RWPE2 (cell line): ENCODE measurements around the gene LRRC9.

Experiments
- ATAC-seq: fragments of 200-7000 bp; cut with Tn5 transposase; 3 replicates; pipeline ENCODE4 v1.9.1; 2021; ENCODE audit warnings: low read depth
- DNase-seq: peaks from one replicate; pipeline ENCODE4 v3.0.0-alpha.2; 2020; ENCODE audit warnings: low spot score
- H3K27ac ChIP-seq: fragments of 450-650 bp; 2 replicates; pipeline ENCODE4 v1.5.1; 2017; ENCODE audit warnings: mild to moderate bottlenecking; ENCODE audit not compliant: poor library complexity, severe bottlenecking
- H3K27me3 ChIP-seq: fragments of 250-450 bp; sonication (Bioruptor Pico); 2 replicates; pipeline ENCODE4 v1.5.1; 2021; ENCODE audit warnings: mild to moderate bottlenecking, moderate library complexity; ENCODE audit not compliant: insufficient read depth, poor library complexity, severe bottlenecking
- H3K36me3 ChIP-seq: fragments of 250-450 bp; sonication (Bioruptor Pico); 2 replicates; pipeline ENCODE4 v1.5.1; 2020; ENCODE audit warnings: low read depth, mild to moderate bottlenecking, moderate library complexity
- H3K4me1 ChIP-seq: fragments of 250-450 bp; sonication (Bioruptor Pico); 2 replicates; pipeline ENCODE4 v1.5.1; 2021; ENCODE audit warnings: mild to moderate bottlenecking, moderate library complexity; ENCODE audit not compliant: insufficient read depth, poor library complexity, severe bottlenecking
- H3K4me3 ChIP-seq: fragments of 250-450 bp; sonication (Bioruptor Pico); 2 replicates; pipeline ENCODE4 v1.5.1; 2021; ENCODE audit warnings: mild to moderate bottlenecking, moderate library complexity; ENCODE audit not compliant: severe bottlenecking
- H3K9me3 ChIP-seq: fragments of 250-450 bp; sonication (Bioruptor Pico); 2 replicates; pipeline ENCODE4 v1.5.1; 2021; ENCODE audit warnings: mild to moderate bottlenecking, moderate library complexity; ENCODE audit not compliant: severe bottlenecking
- CTCF ChIP-seq: fragments of 450-650 bp; IDR thresholded peaks from one replicate; pipeline ENCODE4 v1.5.1; 2017; ENCODE audit warnings: mild to moderate bottlenecking, moderate library complexity; ENCODE audit not compliant: poor library complexity, severe bottlenecking

The LRRC9 gene

GRCh38 chr14:59905188-59905587 is 14.8 kb upstream of the LRRC9 start:
- ATAC-seq (no peak), DNase-seq (no peak)
- Histone ChIP-seq H3K27me3 (peaks cover 8% of the 10 kb centered on the region), H3K9me3 (no peaks in the 10 kb centered on the region), H3K4me3 (no peak overlapping the region), H3K36me3 (no peaks in the 10 kb centered on the region), H3K4me1 (no peaks in the 10 kb centered on the region), H3K27ac (no peak overlapping the region)
- no peak for TF ChIP-seq CTCF

- Histone ChIP-seq H3K36me3 (no peaks in the 10 kb centered on the region), H3K4me3 (no peak overlapping the region), H3K4me1 (no peaks in the 10 kb centered on the region), H3K9me3 (no peaks in the 10 kb centered on the region), H3K27ac (no peak overlapping the region), H3K27me3 (peaks cover 16% of the 10 kb centered on the region)
- no peak for DNase-seq
- no peak for TF ChIP-seq CTCF
- ATAC-seq = no peak
These were observed 7.5 kb upstream of the LRRC9 start for GRCh38 chr14:59912443-59912842.

GRCh38 chr14:59913187-59913586 is 6.8 kb upstream of the LRRC9 start:
- Histone ChIP-seq H3K4me1 (no peaks in the 10 kb centered on the region), H3K9me3 (no peaks in the 10 kb centered on the region), H3K36me3 (no peaks in the 10 kb centered on the region), H3K27ac (no peak overlapping the region), H3K4me3 (no peak overlapping the region), H3K27me3 (peaks cover 24% of the 10 kb centered on the region)
- DNase-seq (no peak), ATAC-seq (no peak)
- TF ChIP-seq CTCF = no peak

GRCh38 chr14:59918824-59919569 is 947 bp upstream of the LRRC9 start:
- ATAC-seq = peak; percentile 85
- no peaks in the 10 kb centered on the region for H3K36me3 ChIP-seq
- peak; percentile 83 for TF ChIP-seq CTCF
- H3K4me1 ChIP-seq = peaks cover 5% of the 10 kb centered on the region
- DNase-seq = no peak
- H3K4me3 ChIP-seq = peak overlapping the region; percentile 20
- no peaks in the 10 kb centered on the region for H3K9me3 ChIP-seq
- no peak overlapping the region for H3K27ac ChIP-seq
- peaks cover 43% of the 10 kb centered on the region for H3K27me3 ChIP-seq

- H3K27me3 ChIP-seq = peaks cover 43% of the 10 kb centered on the region
- no peak for TF ChIP-seq CTCF
- no peaks in the 10 kb centered on the region for H3K36me3 ChIP-seq
- peaks cover 5% of the 10 kb centered on the region for H3K4me1 ChIP-seq
- no peaks in the 10 kb centered on the region for H3K9me3 ChIP-seq
- no peak overlapping the region for H3K27ac ChIP-seq
- H3K4me3 ChIP-seq = no peak overlapping the region
- DNase-seq = no peak
- no peak for ATAC-seq
These were observed 387 bp downstream of the LRRC9 start for GRCh38 chr14:59920378-59920683.
